HUES6 (cell line): Measurements from ENCODE around the gene FXYD4.
"Not testable (repeated sequence)": the region's sequence is repeated elsewhere in the genome, so short reads cannot be mapped to it uniquely, and the experiment has no call there.

ENCODE experiments used
- H3K27ac ChIP-seq: 2 replicates; pipeline ENCODE4 v1.7.0; 2013; ENCODE audit warnings: low read depth, mild to moderate bottlenecking, low read length, inconsistent platforms
- H3K27me3 ChIP-seq: 2 replicates; pipeline ENCODE4 v1.6.1; 2013; ENCODE audit warnings: low read length; ENCODE audit not compliant: control insufficient read depth, insufficient read depth
- H3K36me3 ChIP-seq: 2 replicates; pipeline ENCODE4 v1.6.1; 2013; ENCODE audit warnings: low read length; ENCODE audit not compliant: control insufficient read depth, insufficient read depth
- H3K4me1 ChIP-seq: 2 replicates; pipeline ENCODE4 v1.6.1; 2013; ENCODE audit warnings: low read length; ENCODE audit not compliant: control insufficient read depth, insufficient read depth
- H3K4me3 ChIP-seq: 2 replicates; pipeline ENCODE4 v1.5.1; 2013; ENCODE audit warnings: low read depth, low read length
- H3K9ac ChIP-seq: one replicate; pipeline ENCODE4 v1.6.1; 2013; ENCODE audit warnings: mild to moderate bottlenecking, low read length
- H3K9me3 ChIP-seq: 2 replicates; pipeline ENCODE4 v1.6.1; 2013; ENCODE audit warnings: low read depth, low read length; ENCODE audit not compliant: control insufficient read depth, insufficient read depth

Gene FXYD4

GRCh38 chr10:43386981-43387677 is 15.7 kb downstream of the FXYD4 start:
- Histone ChIP-seq H3K9ac (no peak overlapping the region), H3K9me3 (no peaks in the 10 kb centered on the region), H3K27me3 (no peaks in the 10 kb centered on the region), H3K36me3 (peaks cover 66% of the 10 kb centered on the region), H3K27ac (no peak overlapping the region), H3K4me1 (no peaks in the 10 kb centered on the region; the same call in 1 of the 2 replicates), H3K4me3 (no peak overlapping the region)

DNA sequence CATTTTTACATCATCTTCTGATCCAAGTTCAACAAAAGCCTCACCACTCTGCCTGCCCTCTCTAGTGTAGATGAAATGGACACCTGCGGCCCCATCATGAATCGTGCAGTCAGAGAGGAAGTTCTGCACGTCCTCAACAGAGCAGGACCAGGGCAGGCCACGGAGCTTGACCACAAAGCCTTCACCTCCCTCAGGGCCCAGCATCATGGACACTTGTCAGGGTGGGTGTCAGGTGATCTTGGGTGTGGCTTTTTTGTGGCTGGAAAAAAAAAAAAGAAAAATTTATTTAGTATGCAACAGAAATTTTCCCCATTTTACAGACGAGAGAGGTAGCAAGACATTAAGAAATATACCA is 16.2 kb downstream of the FXYD4 start:
- H3K36me3 ChIP-seq, result peaks cover 71% of the 10 kb centered on the region
- H3K9ac ChIP-seq, result no peak overlapping the region
- no peaks in the 10 kb centered on the region for H3K9me3 ChIP-seq
- H3K4me3 ChIP-seq, result no peak overlapping the region
- no peaks in the 10 kb centered on the region; the same call in 1 of the 2 replicates for H3K4me1 ChIP-seq
- no peak overlapping the region for H3K27ac ChIP-seq
- no peaks in the 10 kb centered on the region for H3K27me3 ChIP-seq

- Histone ChIP-seq H3K4me1 (peaks cover 9% of the 10 kb centered on the region), H3K27ac (no peak overlapping the region), H3K9ac (no peak overlapping the region), H3K27me3 (no peaks in the 10 kb centered on the region), H3K9me3 (no peaks in the 10 kb centered on the region), H3K4me3 (no peak overlapping the region), H3K36me3 (peaks cover 93% of the 10 kb centered on the region)
Observed at GRCh38 chr10:43389867-43390266, 18.4 kb downstream of the FXYD4 start.

- no peaks in the 10 kb centered on the region for H3K9me3 ChIP-seq
- no peaks in the 10 kb centered on the region for H3K27me3 ChIP-seq
- peaks cover 13% of the 10 kb centered on the region for H3K4me1 ChIP-seq
- no peak overlapping the region for H3K9ac ChIP-seq
- no peak overlapping the region for H3K4me3 ChIP-seq
- H3K27ac ChIP-seq, result no peak overlapping the region
- H3K36me3 ChIP-seq, result peaks cover 97% of the 10 kb centered on the region
Observed at GRCh38 chr10:43390333-43390732, 18.9 kb downstream of the FXYD4 start.

DNA sequence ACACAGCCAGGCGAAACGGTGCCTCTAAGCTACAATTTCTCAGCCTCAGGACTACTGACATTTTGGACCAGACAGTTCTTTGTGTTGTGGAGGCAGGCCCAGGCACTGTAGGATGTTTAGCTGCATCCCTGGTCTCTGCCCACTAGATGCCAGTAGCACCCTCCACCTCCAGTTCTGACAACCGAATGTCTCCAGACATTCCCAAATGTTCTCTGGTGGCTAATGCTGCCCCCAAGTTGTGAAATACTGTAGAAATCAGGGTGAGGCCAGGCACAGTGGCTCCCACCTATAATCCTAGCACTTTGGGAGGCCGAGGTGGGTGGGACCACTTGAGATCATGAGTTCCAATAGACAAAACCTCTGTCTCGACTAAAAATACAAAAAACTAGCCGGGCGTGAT is 19.3 kb downstream of the FXYD4 start:
- Histone ChIP-seq H3K27me3 (no peaks in the 10 kb centered on the region), H3K9me3 (no peaks in the 10 kb centered on the region), H3K9ac (no peak overlapping the region), H3K4me3 (no peak overlapping the region), H3K27ac (no peak overlapping the region), H3K4me1 (peaks cover 16% of the 10 kb centered on the region), H3K36me3 (peaks cover 98% of the 10 kb centered on the region)

DNA sequence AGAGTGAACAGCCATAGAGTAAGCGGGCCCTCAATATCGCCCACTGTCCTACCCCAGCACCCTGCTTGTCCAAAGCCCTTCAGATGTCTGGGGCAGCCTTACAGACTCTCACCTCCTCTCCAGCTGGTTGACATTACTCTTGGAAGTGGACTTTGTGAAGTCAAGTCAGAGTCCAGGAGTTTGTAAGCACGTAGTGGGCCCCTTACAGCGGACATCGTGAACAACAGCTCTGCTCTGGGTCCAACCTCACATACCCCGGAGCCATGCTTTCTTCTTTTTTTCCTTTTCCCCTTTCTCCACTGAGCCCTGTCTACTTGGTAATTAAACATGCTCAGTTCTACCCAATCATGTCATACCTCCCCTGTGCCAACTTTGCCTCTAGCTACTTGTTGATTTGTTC is 20.1 kb downstream of the FXYD4 start:
- Histone ChIP-seq H3K4me1 (peaks cover 16% of the 10 kb centered on the region), H3K9me3 (no peaks in the 10 kb centered on the region), H3K36me3 (peaks cover 93% of the 10 kb centered on the region), H3K27ac (no peak overlapping the region), H3K9ac (no peak overlapping the region), H3K27me3 (no peaks in the 10 kb centered on the region), H3K4me3 (no peak overlapping the region)

DNA sequence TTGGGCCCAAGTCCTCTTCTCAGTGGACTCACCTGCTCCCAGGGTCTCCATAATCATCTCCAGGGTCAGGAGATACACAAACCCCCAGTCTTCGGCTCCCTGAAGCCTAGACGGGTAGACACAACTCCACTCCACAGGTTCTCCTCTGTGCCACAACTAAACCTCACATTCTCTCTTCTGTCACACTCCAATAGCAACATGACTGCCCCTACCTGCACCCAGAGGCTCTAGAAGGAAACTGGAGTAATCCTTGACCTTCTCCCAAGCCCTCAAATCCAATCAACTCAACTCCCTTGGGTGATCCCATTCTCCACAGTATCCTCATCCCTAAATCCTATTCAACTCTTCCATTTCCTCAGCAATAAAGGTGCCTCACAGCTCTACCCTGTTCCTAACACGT is 21.3 kb downstream of the FXYD4 start:
- no peak overlapping the region for H3K27ac ChIP-seq
- no peak overlapping the region for H3K4me3 ChIP-seq
- H3K9me3 ChIP-seq, result no peaks in the 10 kb centered on the region
- peaks cover 80% of the 10 kb centered on the region for H3K36me3 ChIP-seq
- H3K9ac ChIP-seq, result no peak overlapping the region
- H3K4me1 ChIP-seq, result peaks cover 16% of the 10 kb centered on the region
- H3K27me3 ChIP-seq, result no peaks in the 10 kb centered on the region

- H3K27ac ChIP-seq, H3K4me3 ChIP-seq, H3K27me3 ChIP-seq, H3K9me3 ChIP-seq, H3K9ac ChIP-seq: not testable (repeated sequence)
- H3K36me3 ChIP-seq, result peaks cover 76% of the 10 kb centered on the region
- H3K4me1 ChIP-seq, result peaks cover 16% of the 10 kb centered on the region
Observed at GRCh38 chr10:43393186-43393585, 21.8 kb downstream of the FXYD4 start.

DNA sequence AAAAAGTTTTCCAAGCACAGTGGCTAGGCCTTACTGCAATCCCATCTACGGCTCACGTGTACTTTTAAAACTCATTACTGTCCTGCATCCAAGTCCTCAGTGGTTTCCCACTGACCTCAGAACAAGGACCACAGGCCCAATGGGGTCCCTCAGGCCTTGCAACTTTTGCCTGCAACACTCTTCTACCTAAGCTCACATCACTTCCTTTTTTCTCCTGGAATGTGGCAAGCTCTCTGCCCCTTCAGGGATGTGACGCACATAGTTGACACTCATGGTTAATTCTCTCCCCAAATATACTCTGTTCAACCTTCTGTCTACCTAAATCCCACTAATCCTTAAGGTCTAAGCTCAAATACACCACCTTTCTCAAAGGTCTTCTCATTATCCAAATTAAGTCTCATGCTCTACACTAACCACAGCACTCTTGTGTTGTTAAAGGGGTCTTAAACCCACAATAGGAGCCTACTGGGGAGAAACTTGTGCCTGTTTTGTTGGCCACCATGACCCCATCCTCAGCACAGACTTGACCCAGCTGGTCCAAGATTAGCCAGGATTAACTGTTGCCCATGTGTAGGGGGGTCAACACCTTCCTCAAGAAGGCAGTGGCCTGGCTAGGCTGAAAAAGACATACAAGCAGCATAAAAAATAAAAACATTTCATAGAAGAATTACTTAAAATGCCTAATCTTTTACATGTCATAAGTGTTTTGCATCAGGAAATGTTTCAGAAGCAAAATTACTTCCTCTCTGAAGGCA is 22.3 kb downstream of the FXYD4 start:
- no peak overlapping the region for H3K4me3 ChIP-seq
- H3K9me3 ChIP-seq, result no peaks in the 10 kb centered on the region
- no peak overlapping the region for H3K9ac ChIP-seq
- no peak overlapping the region for H3K27ac ChIP-seq
- no peaks in the 10 kb centered on the region for H3K27me3 ChIP-seq
- peaks cover 20% of the 10 kb centered on the region for H3K4me1 ChIP-seq
- peaks cover 70% of the 10 kb centered on the region for H3K36me3 ChIP-seq

- H3K36me3 ChIP-seq, result peaks cover 66% of the 10 kb centered on the region
- H3K27me3 ChIP-seq, result no peaks in the 10 kb centered on the region
- no peaks in the 10 kb centered on the region for H3K9me3 ChIP-seq
- H3K4me1 ChIP-seq, result peaks cover 20% of the 10 kb centered on the region
- H3K9ac ChIP-seq, result peak overlapping the region; percentile 100
- peak overlapping the region; percentile 81 for H3K4me3 ChIP-seq
- no peak overlapping the region for H3K27ac ChIP-seq
Observed at GRCh38 chr10:43394868-43395267, 23.4 kb downstream of the FXYD4 start.

DNA sequence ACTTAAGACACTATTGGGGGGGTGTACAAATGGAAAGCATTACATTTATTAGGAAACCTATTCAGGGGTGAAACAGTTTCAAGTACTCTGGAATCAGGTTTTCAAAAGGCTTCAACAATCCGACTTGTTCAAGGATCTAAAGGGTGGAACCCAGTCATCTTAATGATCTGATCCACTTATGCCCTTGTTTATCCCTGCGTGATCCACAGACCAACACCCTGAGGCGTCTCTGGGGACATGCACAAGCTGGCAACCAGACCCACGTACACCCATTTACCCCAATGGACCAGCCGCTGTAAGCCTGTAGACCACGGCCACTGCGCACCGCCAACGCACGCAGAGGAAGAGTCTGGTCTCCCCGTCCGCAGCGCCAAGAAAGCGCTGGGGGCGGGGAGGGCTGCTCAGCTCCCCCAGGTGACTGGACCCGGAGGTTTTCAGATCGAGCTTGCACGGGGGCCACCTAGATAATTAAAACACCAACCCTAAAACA is 24.2 kb downstream of the FXYD4 start:
- no peaks in the 10 kb centered on the region for H3K27me3 ChIP-seq
- peaks cover 25% of the 10 kb centered on the region for H3K4me1 ChIP-seq
- H3K27ac ChIP-seq, result peak overlapping the region; percentile 100
- H3K36me3 ChIP-seq, result peaks cover 62% of the 10 kb centered on the region
- H3K9me3 ChIP-seq, result no peaks in the 10 kb centered on the region
- H3K9ac ChIP-seq, result peak overlapping the region; percentile 100
- H3K4me3 ChIP-seq, result peak overlapping the region; percentile 81
